Measurements from ENCODE around the gene LAMB1. TPM values are rescaled to one million over a fixed set of nuclear protein-coding genes. Genes with fewer than 3 reads are reported as not detected.
A peak's percentile ranks its signal among the peaks of the same experiment; 100 is the strongest.

The LAMB1 gene
- total and polyA plus RNA-seq, 2 of the 13 experiments (the other 11 are each of a cell fraction or from before 2014, with no cell fraction given): 109 to 124 TPM

- no peak for TF ChIP-seq PRDM4 (CRISPR knock-in tag; IDR thresholded peaks at IDR 0.05; ENCODE audit: borderline replicate concordance)
- TF ChIP-seq EZH2 (conservative IDR thresholded peaks at IDR 0.05; ENCODE audit: low read depth, low read length): no peak
- TF ChIP-seq USF2 (IDR thresholded peaks at IDR 0.05; ENCODE audit: low read depth, low read length): no peak
- no peak for TF ChIP-seq USF2 (CRISPR knock-in tag; IDR thresholded peaks at IDR 0.05; ENCODE audit: borderline replicate concordance)
- no peak for TF ChIP-seq NFIC (IDR thresholded peaks at IDR 0.05; ENCODE audit: low read length)
- TF ChIP-seq ZNF644 (CRISPR knock-in tag; IDR thresholded peaks at IDR 0.05; ENCODE audit: low read depth): no peak
- no peak for TF ChIP-seq ELK4 (CRISPR knock-in tag; IDR thresholded peaks at IDR 0.05; ENCODE audit: borderline replicate concordance)
- TF ChIP-seq ZNF749 (CRISPR knock-in tag; IDR thresholded peaks at IDR 0.05; ENCODE audit: borderline replicate concordance): no peak
- TF ChIP-seq CREM (IDR thresholded peaks at IDR 0.05): peak; percentile 88
- no peak; the same call in 1 of the 2 replicates for TF ChIP-seq CREM (CRISPR knock-in tag; IDR thresholded peaks at IDR 0.05)
- no peak for TF ChIP-seq CENPBD1 (CRISPR knock-in tag; IDR thresholded peaks at IDR 0.05; ENCODE audit: borderline replicate concordance, low read depth)
- 0 out of 2 replicates have a peak, but pooled peaks have one; percentile 31 for TF ChIP-seq ZSCAN21 (CRISPR knock-in tag; IDR thresholded peaks at IDR 0.05; ENCODE audit: borderline replicate concordance)
- TF ChIP-seq ZNF180 (CRISPR knock-in tag; IDR thresholded peaks at IDR 0.05; ENCODE audit: borderline replicate concordance, low read depth): no peak
- TF ChIP-seq ZNF597 (CRISPR knock-in tag; IDR thresholded peaks at IDR 0.05): no peak
- no peak for TF ChIP-seq ZNF224 (CRISPR knock-in tag; IDR thresholded peaks at IDR 0.05)
- TF ChIP-seq GLMP (CRISPR knock-in tag; IDR thresholded peaks at IDR 0.05; ENCODE audit: borderline replicate concordance): no peak
- no peak for TF ChIP-seq ARID3A (IDR thresholded peaks at IDR 0.05; ENCODE audit: low read depth, low read length)
- TF ChIP-seq ZNF337 (CRISPR knock-in tag; IDR thresholded peaks at IDR 0.05; ENCODE audit: borderline replicate concordance, low read depth): 0 out of 2 replicates have a peak, but pooled peaks have one; percentile 42
Measured at GRCh38 chr7:107890962-107891635, 111.9 kb downstream of the LAMB1 start, which contains the start of gene DLD (continued).

All from HepG2 (cell line).